Measurements from ENCODE around the gene KCTD3.

The KCTD3 gene

DNA sequence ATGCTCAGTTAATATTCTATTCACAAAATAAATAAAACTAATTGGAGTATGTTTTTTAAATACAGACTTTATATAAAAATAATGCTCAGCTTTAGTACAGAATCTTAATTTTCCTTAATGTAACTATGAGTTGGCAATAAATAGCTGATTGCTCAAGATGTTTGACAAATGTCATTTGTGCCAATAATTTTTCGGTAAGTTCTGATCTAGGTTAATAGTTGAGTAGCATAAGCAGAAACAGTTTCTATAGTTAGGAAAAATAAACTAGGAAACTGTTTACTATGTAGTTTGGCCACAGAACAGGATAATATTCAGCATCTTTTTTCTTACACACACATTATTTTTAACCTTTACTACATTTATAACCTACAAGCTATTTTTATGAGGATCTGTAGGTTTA lies 40.3 kb downstream of the KCTD3 start:
- no peak for DNase-seq

DNA sequence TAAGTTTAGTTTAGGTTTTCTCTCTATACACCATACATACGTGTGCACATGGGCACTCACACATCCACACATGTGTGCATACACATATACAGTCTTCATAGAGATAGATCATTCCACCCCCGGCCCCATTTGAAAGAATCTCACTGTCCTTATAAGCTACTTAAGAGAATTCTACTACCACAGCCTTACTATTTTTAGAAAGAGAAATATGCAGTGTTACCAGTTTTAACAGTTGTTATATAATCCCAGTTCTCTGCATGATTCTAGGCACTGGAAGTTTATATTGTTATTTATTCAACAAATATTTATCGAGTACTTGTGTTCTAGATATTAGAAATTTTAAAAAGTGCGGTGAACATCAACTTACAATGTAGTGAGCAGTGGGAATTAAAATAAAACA lies 41.5 kb downstream of the KCTD3 start:
- no peak for DNase-seq

DNA sequence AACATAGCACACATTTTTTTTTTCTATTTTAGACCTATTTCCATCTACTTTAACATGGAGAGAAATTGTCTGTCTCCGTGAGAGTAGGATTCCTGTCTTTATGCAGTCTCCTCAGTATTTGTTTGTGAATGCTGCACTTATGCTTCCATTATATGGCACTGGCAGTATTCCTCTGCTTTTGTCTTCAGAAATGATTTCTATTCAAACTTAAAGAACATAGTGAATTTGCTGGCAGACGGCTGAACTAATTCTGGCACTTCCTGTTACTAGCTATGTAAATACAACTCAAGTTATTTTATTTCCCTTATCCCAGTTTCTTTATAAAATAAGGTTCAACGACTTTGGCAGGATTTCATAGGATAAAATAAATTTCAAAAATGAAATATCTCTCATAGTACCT lies 45.3 kb downstream of the KCTD3 start:
- DNase-seq: no peak

DNA sequence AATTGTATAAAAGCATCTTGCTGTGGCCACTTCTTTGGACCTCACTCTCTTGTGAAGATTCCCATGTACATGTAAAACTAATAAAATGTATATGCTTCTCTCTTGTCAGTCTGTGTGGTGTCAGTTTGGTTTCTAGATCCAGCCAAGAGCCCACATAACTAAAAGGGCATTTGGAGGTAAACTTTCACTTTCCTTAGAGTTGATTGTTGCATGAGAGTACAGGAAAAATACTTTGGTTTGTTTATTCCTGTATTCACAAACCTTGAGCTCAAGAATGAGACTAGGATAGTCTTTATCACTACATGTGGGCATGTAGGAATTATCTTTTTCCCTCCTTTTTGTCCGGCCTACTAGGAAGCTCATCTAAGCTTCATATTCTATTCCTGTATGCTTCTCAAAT lies 50.9 kb downstream of the KCTD3 start:
- DNase-seq: no peak

DNA sequence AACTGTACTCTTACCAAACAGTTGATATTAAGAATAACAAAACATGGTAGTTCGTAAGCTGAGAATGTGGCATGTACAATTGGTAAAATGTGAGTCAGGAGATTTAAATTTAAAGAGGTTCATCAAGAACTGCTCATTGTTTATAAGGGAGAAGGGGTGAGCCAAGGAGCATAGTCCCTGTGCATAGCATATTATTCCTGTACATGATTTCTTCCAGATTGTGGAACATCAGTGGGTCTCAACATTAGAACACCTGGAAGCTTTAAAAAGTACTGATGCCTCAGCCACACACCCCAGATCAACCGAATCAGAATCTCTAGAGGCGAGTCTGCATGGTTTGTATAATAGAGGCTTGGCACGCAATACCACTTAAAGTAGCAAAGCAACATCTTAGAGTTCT lies 56.1 kb downstream of the KCTD3 start:
- no peak for DNase-seq

DNA sequence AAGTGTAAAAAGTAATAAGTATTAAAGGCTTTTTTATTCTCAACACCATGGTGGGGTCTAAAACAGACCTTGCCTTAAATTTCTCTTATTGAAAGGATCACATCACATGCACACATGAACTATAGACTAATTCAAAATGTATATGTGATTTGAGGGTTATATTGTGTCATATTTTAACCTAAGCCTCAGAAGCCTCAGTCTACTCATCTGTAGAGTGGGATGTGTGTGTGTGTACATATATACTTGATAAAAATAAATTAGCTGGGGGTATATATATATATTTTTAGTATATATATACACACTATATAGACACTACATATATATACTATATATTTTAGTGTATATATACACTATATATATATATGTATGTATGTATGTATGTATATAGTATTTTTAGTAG lies 58.8 kb downstream of the KCTD3 start:
- DNase-seq: no peak

DNA sequence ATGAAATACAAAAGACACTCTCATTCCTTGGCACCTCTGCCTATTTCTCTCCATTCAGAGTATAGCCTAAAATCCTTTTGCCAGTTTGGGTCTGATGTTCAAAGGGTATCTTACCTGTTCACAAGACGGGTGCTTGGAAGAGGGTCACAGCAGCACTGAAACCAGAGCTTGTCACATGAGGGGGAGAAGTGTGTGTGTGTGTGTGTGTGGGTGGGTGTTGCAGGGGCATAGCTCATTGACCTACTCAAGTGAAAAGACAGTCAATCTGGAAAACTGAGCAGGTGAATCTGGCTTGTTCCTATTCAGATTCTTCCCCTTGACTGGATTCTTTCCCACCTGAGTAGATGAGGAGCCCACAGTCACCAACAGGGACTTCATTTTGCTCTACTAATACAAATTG lies 63.9 kb downstream of the KCTD3 start:
- no peak for DNase-seq

DNA sequence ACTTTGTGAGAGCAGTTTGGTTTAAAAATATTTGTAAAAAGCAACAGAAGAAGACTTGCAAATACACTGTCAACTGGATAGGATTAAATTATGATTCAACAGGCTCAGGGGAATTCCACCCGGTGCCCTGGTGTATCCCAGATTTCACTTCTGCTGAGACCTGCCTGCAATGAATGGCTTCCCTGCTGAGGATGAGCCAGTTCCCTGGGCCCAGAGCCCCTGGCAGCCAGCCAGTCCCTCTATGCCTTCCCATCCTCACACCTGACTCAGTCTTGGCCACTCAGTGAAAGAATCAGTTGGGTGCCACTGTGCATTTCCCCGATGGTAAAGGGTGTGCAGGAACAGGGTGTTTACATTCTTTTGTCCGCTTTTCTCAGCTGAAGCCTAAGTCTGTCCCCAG lies 64.4 kb downstream of the KCTD3 start:
- no peak for DNase-seq

DNA sequence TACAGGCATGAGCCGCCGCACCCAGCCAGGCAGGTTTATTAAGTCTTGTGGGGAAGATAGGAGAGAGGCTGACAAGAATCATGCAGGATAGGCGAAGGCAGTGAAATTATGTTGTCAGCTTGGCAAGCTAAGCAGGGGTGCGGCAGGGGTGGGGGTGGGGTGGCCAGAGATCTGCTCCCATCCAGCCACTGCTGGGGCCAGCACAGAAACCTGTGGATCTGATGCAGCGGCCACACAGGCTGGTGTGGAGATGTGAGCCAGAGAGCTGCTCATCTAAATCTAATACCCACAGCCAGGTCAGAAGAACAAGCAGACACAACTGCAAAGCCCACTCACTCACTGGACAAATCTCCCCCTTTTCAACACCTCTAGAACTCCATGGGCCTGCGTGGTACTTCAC lies 68.7 kb downstream of the KCTD3 start:
- DNase-seq: no peak

DNA sequence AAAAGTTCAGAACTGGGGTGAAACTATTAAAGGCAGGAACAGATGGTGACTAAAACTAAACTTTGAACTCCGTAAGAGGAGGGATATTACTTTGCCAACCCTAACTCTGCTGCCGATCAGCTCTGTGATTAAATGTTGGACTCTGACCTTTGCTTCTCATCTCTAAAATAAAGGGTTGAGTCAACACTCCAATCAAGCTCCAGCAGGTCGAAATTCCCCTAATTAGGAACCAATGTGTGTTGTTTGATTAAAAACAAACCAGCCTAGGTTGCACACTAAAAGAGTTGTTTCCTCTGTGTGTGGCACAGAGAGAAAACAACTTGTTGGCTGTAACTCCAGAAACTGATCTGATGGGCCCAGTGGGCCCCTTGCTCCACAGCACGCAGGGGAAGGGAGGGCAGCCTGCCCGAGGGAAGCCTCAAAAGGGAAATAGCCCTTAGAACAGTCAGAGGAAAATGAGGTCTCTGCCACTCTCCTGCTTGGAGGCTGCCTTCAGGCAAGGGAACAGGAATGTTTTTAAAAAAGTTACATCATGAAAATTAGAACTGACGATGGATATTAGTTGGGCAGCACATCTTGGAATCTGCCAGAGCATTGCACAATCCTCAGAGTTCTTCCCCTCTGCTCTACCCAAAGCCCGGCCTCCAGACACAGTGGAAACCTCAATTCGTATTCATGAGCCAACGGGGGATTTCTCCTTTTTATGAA lies 69.3 kb downstream of the KCTD3 start:
- DNase-seq: no peak

DNA sequence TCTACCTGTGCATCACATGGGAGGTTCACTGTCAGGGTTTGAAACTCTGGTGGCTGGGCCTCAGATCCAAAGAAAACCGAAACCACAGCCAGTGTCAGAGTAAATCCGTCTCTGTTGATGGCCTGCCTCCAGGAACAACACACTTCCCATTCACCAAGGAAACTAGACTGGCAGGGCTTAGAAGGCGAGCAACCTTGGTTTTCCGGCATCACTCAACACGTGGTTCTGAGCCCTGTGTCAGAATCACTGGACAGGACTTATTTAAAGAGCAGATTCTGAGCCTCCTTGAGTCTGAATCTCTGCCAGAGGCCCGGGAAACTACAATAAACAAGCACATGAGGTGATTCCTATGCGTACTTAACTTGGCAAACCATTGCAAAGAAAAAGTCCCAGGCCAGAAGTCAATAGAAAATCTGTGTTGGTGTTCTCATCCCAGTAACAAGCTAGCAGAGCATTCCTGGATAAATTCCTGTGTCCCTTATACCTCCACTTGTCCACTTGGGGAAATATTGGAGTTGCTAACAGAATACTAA lies 70.0 kb downstream of the KCTD3 start:
- no peak for DNase-seq

DNA sequence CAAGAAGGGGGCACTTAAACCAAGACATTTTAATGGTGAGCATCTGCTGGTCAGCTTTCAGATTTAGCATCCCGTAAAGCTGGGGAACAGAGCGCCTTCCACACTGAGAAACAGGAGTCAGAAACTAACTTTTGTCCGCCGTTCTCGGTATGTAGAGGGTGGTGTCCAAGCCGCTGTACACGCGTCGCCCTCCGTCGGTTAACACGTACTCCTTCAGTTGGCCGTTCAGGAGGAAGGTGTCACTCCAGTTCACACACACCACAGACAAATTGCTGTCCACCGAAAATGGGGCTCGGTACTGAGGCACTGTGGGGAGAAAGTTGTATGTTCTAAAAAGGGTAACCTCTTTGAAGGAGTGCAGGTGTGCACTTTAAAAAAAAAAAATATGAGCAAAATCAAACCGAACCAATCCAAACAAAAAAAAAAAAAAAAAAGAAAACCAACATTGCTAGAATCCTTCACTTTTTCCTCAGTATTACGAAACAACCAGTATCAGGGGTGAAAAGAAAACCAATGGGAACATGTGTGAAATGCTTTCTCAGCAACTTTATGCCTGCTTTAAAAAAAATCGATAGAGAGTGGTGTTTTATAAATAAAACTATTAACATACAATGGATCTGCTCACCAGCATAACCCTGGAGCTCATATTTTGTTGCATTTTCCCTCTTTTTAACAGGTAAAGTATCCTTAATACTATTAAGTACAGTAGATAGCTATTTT lies 73.5 kb downstream of the KCTD3 start:
- no peak for DNase-seq

DNA sequence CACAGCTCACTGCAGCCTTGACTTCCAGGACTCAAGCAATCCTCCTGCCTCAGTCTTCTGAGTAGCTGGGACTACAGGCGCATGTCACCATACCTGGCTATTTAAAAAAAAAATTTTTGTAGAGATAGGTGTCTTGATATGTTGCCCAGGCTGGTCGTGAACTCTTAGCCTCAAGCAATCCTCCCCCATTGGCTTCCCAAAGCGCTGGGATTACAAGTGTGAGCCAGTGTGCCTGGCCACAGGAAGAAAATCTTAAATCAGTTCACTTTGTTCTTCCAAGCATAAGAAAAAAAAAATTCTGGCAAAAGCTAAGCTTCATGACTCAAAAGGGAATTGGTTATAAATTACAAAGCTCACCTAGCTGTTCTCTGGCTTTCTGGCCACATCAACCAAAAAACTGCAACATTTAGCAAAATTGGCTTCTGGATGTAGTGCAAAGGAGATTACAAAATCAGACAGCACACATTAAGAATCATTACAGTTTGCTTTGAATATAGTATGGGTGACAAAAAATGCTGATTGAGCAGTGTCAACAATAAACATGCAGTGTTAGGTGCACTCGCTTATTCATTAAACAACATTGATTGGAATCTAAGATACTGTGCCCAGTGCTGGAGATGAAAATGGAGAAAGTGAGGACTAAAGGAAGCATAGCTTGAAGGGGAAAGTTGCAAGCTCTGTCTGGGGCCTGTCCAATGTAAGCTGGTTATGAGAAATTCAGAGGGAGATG lies 76.7 kb downstream of the KCTD3 start:
- no peak for DNase-seq

DNA sequence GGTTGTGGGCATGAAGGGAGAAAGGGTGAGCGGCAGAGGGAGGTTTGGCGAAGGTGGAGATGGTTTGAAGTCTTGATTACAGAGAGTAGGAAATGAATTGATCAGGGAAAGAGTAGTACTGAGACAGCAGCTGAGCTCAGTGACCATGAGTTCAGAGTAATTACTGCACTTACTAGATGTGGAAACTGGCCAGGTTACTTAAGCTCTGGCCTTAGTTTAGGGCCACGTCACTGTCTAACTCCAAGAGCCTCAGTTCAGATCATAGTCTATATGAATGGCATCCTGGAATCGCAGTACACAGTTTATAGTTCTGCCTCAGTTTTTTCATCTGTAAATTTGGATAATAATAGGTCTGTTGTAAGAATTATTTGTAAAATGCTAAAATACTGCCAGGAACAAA lies 78.1 kb downstream of the KCTD3 start:
- DNase-seq: no peak

DNA sequence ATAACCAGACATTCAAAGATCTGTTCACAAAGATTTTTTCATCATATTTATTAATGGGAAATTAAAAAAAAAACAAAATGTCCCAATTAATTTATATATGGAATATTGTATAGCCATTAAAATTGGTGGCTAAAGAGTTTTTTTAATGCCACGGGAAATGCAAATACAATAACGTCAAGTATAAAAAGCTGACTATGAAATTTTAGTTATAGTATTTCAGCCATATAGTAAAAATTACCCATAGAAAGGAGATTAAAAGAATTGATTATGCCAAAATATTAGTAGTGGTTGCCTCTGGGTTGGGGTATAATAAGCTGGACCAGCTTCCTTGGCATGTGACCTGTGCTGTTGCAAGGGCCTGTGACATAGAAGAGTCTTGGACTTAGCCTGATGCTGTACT lies 78.8 kb downstream of the KCTD3 start:
- DNase-seq: no peak

DNA sequence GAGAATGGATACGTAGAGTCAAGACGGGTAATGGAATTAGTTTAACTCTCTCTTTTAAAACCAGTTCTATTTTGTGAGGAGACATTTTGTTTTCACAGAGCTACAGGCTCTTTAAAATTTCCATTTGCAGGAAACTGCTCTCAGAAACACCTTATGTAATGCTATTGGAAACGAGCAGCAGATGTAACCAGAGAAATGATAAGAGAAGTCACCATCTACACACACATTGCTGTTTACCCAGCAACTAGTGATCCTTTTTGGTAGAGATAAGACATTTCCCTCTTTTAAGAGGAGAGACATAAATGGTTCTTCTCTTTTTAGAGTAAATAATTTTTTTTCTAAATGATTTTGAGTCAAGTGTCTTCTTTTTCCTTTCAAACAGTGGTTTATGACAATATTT lies 80.6 kb downstream of the KCTD3 start:
- DNase-seq: no peak

DNA sequence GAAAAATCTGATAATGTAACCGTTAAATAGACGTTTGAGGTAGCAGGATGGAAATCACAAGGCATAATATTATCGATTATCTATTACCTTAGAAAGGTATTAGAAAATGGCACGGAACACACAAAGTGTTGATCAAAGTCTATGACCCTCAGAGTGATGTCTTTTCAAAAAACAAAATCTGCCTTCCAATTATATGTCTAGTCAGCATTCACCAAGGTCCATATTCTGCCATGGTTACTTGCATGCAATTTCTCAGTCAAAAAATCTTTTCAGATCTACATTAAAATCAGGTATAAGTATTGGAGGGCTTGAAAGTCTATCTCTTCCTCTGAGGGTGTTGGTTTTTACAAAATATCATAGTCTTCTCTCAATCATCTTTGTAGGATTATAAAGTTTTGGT lies 81.9 kb downstream of the KCTD3 start:
- DNase-seq: no peak

DNA sequence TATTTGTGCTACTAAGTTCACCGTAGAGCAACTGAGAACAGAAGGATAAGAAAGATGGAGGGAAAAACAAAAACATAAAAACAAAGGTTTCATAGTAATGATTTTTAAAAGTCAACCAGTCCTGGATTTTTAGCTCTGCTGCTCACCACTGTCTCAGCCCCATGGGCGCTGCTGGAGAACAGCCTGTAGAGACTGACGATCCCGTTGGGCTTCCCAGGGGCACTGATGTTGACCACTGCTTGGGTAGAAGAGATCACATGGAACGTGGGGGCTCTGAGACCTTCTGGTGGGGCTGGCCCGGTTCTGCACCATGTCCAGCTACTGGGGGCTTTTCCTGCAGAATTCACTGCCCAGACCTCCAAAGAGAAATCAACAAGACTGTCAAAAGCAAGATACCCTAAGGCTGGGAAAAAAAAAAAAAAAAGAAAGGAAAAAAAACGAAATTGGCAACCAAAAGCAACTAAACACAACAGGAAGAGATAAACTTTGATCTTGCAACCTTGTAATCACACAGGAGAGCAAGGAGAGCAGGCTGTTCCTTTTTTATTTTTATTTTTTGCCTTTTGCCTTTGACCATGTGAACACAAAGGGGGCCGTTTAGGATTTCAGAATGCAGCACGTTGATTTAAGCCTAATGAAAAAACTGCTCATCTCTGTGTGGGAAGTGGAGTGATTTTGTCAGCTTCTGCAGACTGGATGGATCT lies 83.5 kb downstream of the KCTD3 start:
- no peak for DNase-seq

DNA sequence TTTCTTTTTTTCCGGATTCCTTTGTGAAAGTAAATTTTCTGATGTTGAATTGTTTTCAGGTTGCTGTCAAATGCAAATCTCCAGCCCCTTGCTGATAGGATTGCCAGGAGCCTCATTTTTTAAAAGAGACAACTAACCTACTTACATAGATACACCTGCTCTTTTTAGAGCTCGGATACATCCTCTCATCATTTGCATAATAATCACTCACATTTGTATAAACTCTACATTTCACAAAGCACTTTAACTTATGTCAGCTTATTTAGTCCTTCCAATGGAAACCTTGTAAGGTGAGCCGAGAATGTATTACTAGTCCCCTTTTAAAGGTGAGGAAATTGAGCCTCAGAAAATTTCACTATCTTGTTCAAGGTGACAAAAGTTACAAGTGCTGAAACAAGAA lies 84.8 kb downstream of the KCTD3 start:
- no peak for DNase-seq

DNA sequence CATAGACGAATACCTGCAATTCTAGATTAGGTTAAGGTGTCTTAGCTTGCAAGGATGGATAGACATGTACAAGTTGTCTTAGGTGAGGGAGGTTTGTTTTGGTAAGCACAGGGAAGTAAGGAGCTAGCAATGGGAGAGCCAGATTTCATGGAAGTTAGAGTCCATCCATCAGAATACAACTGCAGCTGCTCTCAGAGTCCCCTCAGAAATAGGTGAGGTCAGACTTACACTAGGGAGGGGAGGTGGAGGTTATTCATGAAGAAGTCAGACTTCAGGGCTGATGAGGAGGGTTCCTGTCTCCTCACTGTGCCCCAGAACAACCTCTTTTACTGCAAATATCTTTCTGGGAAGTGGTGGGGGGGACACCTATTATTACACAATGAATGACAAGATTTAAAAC lies 85.3 kb downstream of the KCTD3 start:
- no peak for DNase-seq

DNA sequence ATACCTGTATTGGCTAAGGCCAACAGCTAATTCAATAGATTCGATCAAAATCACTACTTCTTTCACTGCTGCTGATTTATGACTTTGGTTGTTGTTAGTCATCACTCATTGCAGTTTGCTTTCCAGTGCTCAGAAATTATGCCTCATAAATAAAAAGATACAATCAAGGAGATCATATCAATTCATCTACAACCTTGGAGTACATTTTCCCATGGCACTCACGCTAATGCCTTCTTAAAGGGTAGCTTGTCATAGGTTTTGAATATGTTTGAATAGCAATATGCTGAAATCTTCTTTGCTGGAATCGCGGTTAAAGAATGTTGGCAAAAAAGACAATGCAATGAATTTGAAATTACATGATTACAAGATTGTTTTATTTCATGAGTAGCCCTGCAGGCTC lies 89.9 kb downstream of the KCTD3 start:
- no peak for DNase-seq

DNA sequence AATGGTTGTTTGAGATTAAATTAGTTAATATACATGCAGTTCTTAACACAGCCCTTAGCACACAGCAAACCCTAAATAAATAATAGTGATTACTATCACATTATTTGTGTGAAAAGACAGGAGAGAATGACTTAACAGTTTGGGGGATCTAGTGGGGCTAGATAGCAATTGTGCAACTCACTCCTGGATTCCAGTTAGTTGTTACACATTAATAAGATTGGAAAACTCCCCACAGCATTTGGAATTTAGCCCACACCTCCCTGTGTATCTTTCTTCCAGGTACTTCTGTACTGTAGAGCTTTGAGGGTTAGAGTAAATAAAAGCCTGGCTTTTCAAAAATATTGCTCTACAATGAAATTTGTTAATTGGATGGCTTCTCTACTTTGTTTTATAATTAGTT lies 93.2 kb downstream of the KCTD3 start:
- no peak for DNase-seq

DNA sequence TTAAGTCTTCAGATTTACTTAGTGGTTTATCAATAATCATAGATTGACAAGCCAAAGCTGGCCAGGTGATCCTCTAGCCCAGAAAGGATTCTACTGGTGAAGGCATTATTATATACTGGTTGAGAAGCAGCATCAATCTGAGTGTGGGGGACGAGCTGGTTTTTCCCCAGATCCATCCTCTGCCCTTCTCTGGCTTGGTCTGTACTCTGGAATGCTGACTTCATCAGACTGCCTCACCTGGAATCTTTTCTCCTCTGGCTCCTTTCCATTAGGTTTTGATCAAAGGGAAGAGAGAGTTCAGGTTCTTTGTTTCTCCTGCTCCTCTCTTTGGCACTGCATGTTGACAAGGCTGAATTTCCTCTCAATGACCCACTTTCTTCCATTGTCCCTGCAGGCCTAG lies 93.9 kb downstream of the KCTD3 start:
- no peak for DNase-seq
